ENCODE measurements around the gene ESAM.
A peak's percentile ranks its signal among the peaks of the same experiment; 100 is the strongest.

Gene ESAM

GRCh38 chr11:124762105-124762623, at the start of gene ESAM:
Gene ESAM, minus strand, starts transcription at chr11:124762290. Its CDS starts 136 bp downstream, at chr11:124762154.
- no peak within 1 kb of the TSS for H3K27ac ChIP-seq (ENCODE audit: low read depth, low read length)
- H3K4me3 ChIP-seq (ENCODE audit: low read depth, low read length): peak within 1 kb of the TSS; percentile 55
- peaks cover 32% of the 10 kb centered on the region for H3K4me1 ChIP-seq (ENCODE audit: control insufficient read depth, insufficient read depth, low read length)
- no peak within 1 kb of the TSS for H3K9ac ChIP-seq (ENCODE audit: low read depth, low read length)
- H3K9me3 ChIP-seq (ENCODE audit: control insufficient read depth, insufficient read depth, low read length): no peaks in the 10 kb centered on the region
- peaks cover 60% of the 10 kb centered on the region for H3K27me3 ChIP-seq (ENCODE audit: control insufficient read depth, insufficient read depth, low read length)
- peaks cover 28% of the 10 kb centered on the region for H3K36me3 ChIP-seq (ENCODE audit: control insufficient read depth, insufficient read depth, low read length)

- H3K9ac ChIP-seq (ENCODE audit: low read depth, low read length): no peak overlapping the region
- H3K9me3 ChIP-seq (ENCODE audit: control insufficient read depth, insufficient read depth, low read length): no peaks in the 10 kb centered on the region
These were observed 49.5 kb upstream of the ESAM start for GRCh38 chr11:124811399-124812125.

GRCh38 chr11:124807660-124808270, 45.7 kb upstream of the ESAM start:
- no peaks in the 10 kb centered on the region for H3K36me3 ChIP-seq (ENCODE audit: control insufficient read depth, insufficient read depth, low read length)
- no peaks in the 10 kb centered on the region for H3K9me3 ChIP-seq (ENCODE audit: control insufficient read depth, insufficient read depth, low read length)
- no peak overlapping the region for H3K4me3 ChIP-seq (ENCODE audit: low read depth, low read length)
- no peak overlapping the region for H3K27ac ChIP-seq (ENCODE audit: low read depth, low read length)
- H3K4me1 ChIP-seq (ENCODE audit: control insufficient read depth, insufficient read depth, low read length): peaks cover 3% of the 10 kb centered on the region; the same call in 1 of the 2 replicates
- H3K9ac ChIP-seq (ENCODE audit: low read depth, low read length): no peak overlapping the region
- H3K27me3 ChIP-seq (ENCODE audit: control insufficient read depth, insufficient read depth, low read length): no peaks in the 10 kb centered on the region

More at GRCh38 chr11:124811399-124812125, 49.5 kb upstream of the ESAM start:
- H3K4me1 ChIP-seq (ENCODE audit: control insufficient read depth, insufficient read depth, low read length): peaks cover 3% of the 10 kb centered on the region; the same call in 1 of the 2 replicates
- H3K27ac ChIP-seq (ENCODE audit: low read depth, low read length): no peak overlapping the region
- H3K4me3 ChIP-seq (ENCODE audit: low read depth, low read length): no peak overlapping the region
- H3K36me3 ChIP-seq (ENCODE audit: control insufficient read depth, insufficient read depth, low read length): no peaks in the 10 kb centered on the region
- 0 out of 2 replicates have a peak, but pooled peaks cover 6% of the 10 kb centered on the region for H3K27me3 ChIP-seq (ENCODE audit: control insufficient read depth, insufficient read depth, low read length)

- Histone ChIP-seq H3K4me3 (ENCODE audit: low read depth, low read length) (no peak overlapping the region), H3K27ac (ENCODE audit: low read depth, low read length) (no peak overlapping the region), H3K36me3 (ENCODE audit: control insufficient read depth, insufficient read depth, low read length) (no peaks in the 10 kb centered on the region)
These were observed 45.1 kb upstream of the ESAM start for GRCh38 chr11:124807201-124807600.

GRCh38 chr11:124804884-124805283, 42.8 kb upstream of the ESAM start:
- Histone ChIP-seq H3K36me3 (ENCODE audit: control insufficient read depth, insufficient read depth, low read length) (no peaks in the 10 kb centered on the region), H3K9ac (ENCODE audit: low read depth, low read length) (no peak overlapping the region), H3K27me3 (ENCODE audit: control insufficient read depth, insufficient read depth, low read length) (no peaks in the 10 kb centered on the region), H3K4me1 (ENCODE audit: control insufficient read depth, insufficient read depth, low read length) (no peaks in the 10 kb centered on the region; the same call in 1 of the 2 replicates), H3K9me3 (ENCODE audit: control insufficient read depth, insufficient read depth, low read length) (no peaks in the 10 kb centered on the region), H3K27ac (ENCODE audit: low read depth, low read length) (no peak overlapping the region), H3K4me3 (ENCODE audit: low read depth, low read length) (no peak overlapping the region)

More at GRCh38 chr11:124807201-124807600, 45.1 kb upstream of the ESAM start:
- Histone ChIP-seq H3K27me3 (ENCODE audit: control insufficient read depth, insufficient read depth, low read length) (no peaks in the 10 kb centered on the region), H3K9me3 (ENCODE audit: control insufficient read depth, insufficient read depth, low read length) (no peaks in the 10 kb centered on the region), H3K9ac (ENCODE audit: low read depth, low read length) (no peak overlapping the region), H3K4me1 (ENCODE audit: control insufficient read depth, insufficient read depth, low read length) (no peaks in the 10 kb centered on the region)

- Histone ChIP-seq H3K27me3 (ENCODE audit: control insufficient read depth, insufficient read depth, low read length) (no peaks in the 10 kb centered on the region), H3K4me1 (ENCODE audit: control insufficient read depth, insufficient read depth, low read length) (peaks cover 9% of the 10 kb centered on the region; the same call in 1 of the 2 replicates), H3K27ac (ENCODE audit: low read depth, low read length) (no peak overlapping the region), H3K36me3 (ENCODE audit: control insufficient read depth, insufficient read depth, low read length) (no peaks in the 10 kb centered on the region), H3K9ac (ENCODE audit: low read depth, low read length) (no peak overlapping the region), H3K9me3 (ENCODE audit: control insufficient read depth, insufficient read depth, low read length) (no peaks in the 10 kb centered on the region), H3K4me3 (ENCODE audit: low read depth, low read length) (no peak overlapping the region)
These were observed 39.7 kb upstream of the ESAM start for GRCh38 chr11:124801636-124802312.

GRCh38 chr11:124801014-124801413, 38.9 kb upstream of the ESAM start:
- Histone ChIP-seq H3K9me3 (ENCODE audit: control insufficient read depth, insufficient read depth, low read length) (no peaks in the 10 kb centered on the region), H3K9ac (ENCODE audit: low read depth, low read length) (peak overlapping the region; percentile 91; the same call in 1 of the 2 replicates), H3K36me3 (ENCODE audit: control insufficient read depth, insufficient read depth, low read length) (no peaks in the 10 kb centered on the region), H3K27me3 (ENCODE audit: control insufficient read depth, insufficient read depth, low read length) (no peaks in the 10 kb centered on the region), H3K27ac (ENCODE audit: low read depth, low read length) (peak overlapping the region; percentile 98), H3K4me1 (ENCODE audit: control insufficient read depth, insufficient read depth, low read length) (peaks cover 15% of the 10 kb centered on the region; the same call in 1 of the 2 replicates), H3K4me3 (ENCODE audit: low read depth, low read length) (peak overlapping the region; percentile 88)

GRCh38 chr11:124800226-124800929, 38.3 kb upstream of the ESAM start, which contains the start of gene MSANTD2:
Gene MSANTD2, minus strand, starts transcription at chr11:124800406. Its CDS starts 26 bp downstream, at chr11:124800380.
- Histone ChIP-seq H3K4me3 (ENCODE audit: low read depth, low read length) (peak within 1 kb of the TSS; percentile 88), H3K27me3 (ENCODE audit: control insufficient read depth, insufficient read depth, low read length) (no peaks in the 10 kb centered on the region), H3K9me3 (ENCODE audit: control insufficient read depth, insufficient read depth, low read length) (no peaks in the 10 kb centered on the region), H3K36me3 (ENCODE audit: control insufficient read depth, insufficient read depth, low read length) (no peaks in the 10 kb centered on the region), H3K27ac (ENCODE audit: low read depth, low read length) (peak within 1 kb of the TSS; percentile 98), H3K9ac (ENCODE audit: low read depth, low read length) (peak within 1 kb of the TSS; percentile 91), H3K4me1 (ENCODE audit: control insufficient read depth, insufficient read depth, low read length) (peaks cover 15% of the 10 kb centered on the region; the same call in 1 of the 2 replicates)

GRCh38 chr11:124799348-124800225, 37.5 kb upstream of the ESAM start:
- no peaks in the 10 kb centered on the region for H3K9me3 ChIP-seq (ENCODE audit: control insufficient read depth, insufficient read depth, low read length)
- H3K27ac ChIP-seq (ENCODE audit: low read depth, low read length): peak overlapping the region; percentile 98

More at GRCh38 chr11:124799348-124800225, 37.5 kb upstream of the ESAM start:
- Histone ChIP-seq H3K9ac (ENCODE audit: low read depth, low read length) (peak overlapping the region; percentile 91), H3K4me1 (ENCODE audit: control insufficient read depth, insufficient read depth, low read length) (peaks cover 15% of the 10 kb centered on the region; the same call in 1 of the 2 replicates), H3K4me3 (ENCODE audit: low read depth, low read length) (peak overlapping the region; percentile 88), H3K27me3 (ENCODE audit: control insufficient read depth, insufficient read depth, low read length) (no peaks in the 10 kb centered on the region), H3K36me3 (ENCODE audit: control insufficient read depth, insufficient read depth, low read length) (no peaks in the 10 kb centered on the region)
